Jurkat, Clone E6-1 (cell line): ENCODE data around the gene RNU1-2.
A peak's percentile ranks its signal among the peaks of the same experiment; 100 is the strongest.
"Not testable (repeated sequence)": the region's sequence is repeated elsewhere in the genome, so short reads cannot be mapped to it uniquely, and the experiment has no call there.

ENCODE experiments used
- DNase-seq: peaks from one replicate; pipeline ENCODE4 v3.0.0-alpha.2; 2011; ENCODE audit warnings: low read depth, low spot score
- H3K4me3 ChIP-seq: 2 replicates; pipeline ENCODE4 v1.5.1; 2011; ENCODE audit warnings: mild to moderate bottlenecking, low read length, control low read depth, moderate library complexity

RNU1-2 gene

DNA sequence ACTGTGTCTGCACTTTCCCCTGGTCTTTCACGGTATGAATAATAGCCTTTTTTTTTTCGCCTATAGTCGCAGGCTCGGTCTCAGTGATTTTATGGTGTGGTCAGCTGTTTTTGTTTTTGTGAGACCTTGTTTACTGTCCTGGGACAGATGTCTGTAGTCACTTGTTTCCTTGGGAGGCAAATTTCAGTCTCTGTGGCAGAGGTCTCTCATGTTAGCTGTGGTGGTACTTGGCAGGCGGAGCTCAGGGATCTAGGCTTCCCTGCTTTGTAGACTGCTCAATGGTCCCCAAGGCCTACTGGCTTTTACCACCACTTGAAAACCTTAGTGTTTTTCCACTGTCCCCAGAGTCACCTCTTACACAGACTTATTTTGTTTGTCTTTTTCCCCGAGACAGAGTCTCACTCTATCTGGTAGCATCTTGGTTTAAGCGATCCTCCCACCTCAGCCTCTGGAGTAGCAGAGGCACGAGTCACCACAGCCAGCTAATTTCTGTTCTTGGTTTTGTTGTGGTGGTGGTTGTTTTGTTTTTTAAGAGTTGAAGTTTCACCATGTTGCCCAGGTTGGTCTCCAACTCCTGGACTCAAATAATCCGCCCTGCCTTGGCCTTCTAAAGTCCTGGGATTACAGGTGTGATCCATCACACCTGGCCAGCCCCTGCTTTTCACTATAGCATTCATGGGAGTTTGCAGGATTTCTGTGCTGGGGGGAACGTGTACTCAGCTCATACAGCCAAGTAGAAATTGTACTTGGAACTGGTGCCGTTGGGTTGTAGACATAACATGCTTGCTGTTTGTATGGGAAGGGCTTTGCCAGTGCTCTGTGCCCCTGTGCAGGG lies 10.3 kb downstream of the RNU1-2 start:
- peak overlapping the region; percentile 1; the same call in 1 of the 2 replicates for H3K4me3 ChIP-seq
- no peak for DNase-seq

DNA sequence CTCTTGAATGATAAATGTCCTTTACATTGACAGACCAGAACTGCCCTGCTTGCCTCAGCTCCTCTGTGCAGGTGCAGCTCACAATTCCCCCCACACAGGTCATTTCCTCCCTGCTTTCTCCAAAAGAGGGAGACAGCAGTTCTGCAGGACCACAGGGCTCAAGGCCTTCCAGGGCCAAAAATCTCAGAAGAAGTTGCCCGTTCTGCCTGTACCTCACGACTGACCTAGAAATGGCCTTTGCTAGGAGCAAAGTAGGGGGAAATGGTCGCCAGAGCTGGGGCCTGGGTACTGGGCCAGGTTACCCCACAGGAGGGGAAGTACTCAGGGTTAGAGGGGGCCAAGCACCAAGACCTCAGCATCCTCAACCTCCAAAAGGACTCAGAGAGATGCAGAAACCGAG lies 11.1 kb downstream of the RNU1-2 start:
- no peak overlapping the region for H3K4me3 ChIP-seq
- DNase-seq, result no peak

DNA sequence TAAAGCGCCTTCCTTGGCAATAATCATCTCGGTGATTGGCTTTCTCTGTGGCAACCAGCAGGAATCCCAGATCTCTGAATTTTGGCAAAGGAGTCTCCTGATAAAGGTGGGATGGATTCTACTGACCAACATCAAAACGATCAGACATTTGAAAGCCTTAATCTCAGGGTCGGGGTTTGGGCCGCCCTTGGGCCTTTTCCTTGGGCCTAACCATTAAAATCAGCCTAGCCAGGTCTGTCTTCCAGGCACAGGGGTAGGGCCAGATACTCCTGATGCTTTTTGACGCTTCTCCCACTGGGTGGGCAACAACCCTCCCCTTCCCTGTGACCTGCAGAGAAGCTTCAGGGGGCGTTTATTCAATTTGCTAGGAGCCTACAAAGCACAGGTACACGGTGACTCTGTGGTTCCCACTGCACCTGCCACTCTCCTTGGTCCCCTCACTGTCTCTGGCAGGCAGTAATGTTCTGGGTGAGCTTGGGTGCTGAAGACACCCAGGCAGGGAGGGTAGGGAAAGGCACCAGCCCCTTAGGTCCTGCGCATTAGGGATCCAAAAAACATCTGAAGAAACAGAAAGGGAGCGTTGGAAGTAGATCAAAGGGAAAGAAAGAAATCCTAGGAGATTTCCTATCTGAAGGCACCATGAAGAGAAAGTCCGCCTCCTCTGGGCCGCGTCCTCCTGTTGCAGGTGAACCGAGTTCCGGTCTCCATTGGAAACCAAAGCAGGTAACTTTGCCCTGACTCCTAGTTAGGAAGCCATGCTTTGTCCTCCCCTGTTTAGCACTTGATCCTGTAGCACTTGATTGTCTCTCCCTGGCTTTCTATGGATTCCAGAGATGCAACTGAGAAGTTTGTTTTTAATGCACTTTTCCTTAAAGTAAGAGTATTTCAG lies 12.3 kb downstream of the RNU1-2 start:
- no peak for DNase-seq
- no peak overlapping the region for H3K4me3 ChIP-seq

DNA sequence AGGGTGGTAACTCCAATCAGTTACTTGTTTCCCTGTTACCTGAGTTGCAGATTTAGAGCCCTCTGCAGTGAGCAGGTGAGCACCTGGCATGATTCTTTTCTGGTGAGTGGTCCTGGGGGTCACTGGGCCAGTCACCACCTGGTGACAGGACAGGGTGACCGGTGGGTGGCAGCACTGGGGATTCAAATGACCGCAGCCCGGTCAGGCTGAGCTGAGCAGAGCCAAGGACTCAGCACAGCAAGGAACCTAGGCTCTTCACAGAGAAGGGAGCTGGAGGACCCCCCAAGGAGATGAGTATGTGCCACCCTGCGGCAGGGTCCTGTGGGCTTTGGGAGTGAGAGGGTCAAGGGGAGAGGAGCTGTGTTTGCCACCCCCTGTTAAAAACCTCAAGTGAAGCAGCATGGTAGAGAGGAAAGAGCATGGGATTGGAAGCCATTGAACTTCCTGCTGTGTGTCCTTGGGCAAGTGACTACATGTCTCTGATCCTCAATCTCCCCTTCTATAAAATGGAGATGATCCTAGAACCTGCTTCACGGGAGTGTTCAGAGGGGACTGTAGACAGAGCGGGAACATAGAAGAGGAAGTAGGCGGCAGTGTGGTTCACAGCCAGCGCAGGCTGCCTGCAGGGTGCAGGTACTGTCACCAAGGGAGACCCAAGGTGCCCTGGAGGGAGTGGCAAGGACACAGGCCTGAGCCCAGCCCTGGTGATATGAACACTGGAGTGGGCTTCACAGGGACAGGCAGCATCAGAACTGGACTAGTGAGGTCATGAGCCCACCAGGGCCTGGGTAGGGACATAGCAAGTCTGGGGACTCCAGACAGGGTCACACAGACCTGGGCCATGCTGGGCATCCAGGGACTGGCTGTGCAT lies 16.3 kb downstream of the RNU1-2 start:
- DNase-seq, H3K4me3 ChIP-seq: not testable (repeated sequence)

DNA sequence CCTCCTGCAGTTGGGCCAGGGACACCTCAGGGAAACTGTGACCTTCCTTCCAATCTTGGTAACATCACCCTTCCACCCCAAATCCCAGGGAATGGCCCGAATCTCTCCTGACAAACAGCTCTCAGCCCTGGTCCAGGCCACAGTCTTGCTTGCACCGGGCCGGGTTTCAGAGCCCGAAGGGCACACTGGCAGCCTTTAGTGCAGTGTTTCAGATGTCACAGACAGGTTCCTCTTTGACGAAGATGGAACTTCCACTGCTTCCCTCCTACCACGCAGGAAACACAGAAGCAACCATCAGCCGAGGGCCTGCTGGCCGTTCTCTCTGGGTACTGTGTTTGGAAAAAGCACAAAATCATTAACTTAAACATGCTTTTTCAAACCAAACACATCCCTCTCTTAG lies 17.0 kb downstream of the RNU1-2 start:
- DNase-seq, H3K4me3 ChIP-seq: not testable (repeated sequence)

DNA sequence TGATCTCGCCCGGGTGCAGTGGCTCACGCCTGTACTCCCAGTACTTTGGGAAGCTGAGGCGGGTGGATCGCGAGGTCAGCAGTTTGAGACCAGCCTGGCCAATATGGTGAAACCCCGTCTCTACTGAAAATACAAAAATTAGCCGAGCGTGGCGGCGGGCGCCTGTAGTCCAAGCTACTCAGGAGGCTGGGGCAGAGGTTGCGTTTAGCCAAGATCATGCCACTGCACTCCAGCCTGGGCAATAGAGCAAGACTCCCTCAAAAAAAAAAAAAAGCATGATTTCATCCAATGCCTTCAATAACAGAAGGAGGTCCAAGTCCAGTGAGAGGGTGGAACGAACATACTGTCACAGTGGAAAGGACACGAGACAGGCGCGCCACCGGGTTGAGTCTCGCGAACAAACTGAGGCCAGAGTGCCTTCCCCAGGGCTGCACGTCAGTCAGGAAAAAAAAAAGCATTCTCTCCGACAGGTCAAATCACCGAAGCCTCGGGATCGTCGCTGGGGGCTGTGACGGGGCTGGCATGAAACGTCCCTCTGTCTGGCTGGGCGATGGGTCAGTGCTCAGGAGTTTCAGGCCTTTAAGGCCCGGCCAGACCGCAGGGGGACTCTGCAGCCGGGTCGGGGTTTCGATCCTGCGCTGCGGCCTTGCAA lies 17.5 kb downstream of the RNU1-2 start:
- no peak for DNase-seq
- H3K4me3 ChIP-seq, result peak overlapping the region; percentile 66

DNA sequence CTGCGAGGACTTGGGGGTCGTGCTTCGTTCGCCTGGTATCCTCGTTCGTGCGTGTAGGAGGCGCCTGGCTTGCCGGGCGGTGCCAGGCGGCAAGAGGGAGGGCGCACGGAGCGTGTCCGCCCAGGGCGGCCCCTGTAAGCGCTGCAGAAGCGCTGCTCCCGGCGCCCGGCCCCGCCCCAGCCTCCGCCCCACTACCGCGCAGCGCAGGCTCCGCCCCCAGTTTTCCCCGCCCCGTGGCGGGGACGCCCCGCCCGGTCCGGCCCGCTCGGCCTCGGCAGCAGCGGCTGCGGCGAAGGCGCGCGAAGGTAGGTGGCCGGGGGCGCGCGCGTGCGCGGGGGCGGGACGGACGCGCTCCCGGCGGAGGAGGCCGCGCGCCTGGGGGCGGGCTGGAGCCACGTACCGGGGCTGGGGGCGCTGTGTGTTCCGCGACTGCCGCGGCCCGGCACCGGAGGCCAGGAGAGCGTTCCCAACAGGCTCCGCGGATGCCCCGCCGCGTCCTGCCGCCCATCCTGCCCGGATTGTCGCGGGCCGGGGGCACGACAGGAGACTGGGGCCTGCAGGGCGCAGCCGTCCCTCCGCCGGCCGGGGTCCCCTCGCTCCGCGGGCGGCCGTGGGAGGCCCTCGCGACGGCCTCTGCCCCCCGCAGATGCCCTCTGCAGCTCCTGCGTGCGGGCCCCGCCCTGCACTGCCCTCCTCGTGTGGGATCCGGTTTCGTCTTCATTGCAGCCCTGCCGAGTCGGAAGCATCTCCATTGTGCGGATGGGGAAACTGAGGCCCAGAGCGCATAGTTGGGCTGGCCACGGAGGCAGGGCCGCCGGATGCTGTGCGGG lies 18.3 kb downstream of the RNU1-2 start:
- DNase-seq, result peak; percentile 92
- peak overlapping the region; percentile 66 for H3K4me3 ChIP-seq

DNA sequence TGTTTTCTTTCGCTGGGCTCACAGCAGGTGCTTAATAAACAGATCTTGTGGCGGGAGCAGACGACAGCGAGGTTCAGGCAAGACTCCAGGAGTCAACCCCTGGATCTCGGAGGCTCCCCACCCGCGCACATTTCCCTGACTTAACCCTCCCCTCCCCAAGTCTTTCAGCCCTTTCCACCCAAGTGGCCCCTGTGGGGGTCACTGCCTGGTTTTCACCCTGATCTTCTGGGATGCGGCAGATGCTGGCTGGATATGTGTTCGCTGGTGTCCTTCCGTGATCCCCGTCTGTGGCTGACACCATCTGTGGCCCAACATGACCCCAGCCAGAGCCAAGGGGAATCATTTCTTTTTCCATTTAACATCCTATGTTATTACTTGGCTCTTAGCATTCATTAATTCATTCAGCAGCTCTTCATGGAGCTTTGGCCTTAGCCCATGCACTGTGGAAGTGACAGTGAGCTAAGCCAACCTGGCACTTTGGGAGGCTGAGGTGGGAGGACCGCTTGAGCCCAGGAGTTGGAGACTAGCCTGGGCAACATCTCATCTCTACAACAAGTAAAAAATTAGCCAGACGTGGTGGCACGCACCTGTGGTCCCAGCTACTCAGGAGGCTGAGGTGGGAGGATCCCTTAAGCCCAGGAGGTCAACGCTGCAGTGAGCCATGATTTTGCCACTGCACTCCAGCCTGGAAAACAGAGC lies 19.3 kb downstream of the RNU1-2 start:
- H3K4me3 ChIP-seq, DNase-seq: not testable (repeated sequence)

DNA sequence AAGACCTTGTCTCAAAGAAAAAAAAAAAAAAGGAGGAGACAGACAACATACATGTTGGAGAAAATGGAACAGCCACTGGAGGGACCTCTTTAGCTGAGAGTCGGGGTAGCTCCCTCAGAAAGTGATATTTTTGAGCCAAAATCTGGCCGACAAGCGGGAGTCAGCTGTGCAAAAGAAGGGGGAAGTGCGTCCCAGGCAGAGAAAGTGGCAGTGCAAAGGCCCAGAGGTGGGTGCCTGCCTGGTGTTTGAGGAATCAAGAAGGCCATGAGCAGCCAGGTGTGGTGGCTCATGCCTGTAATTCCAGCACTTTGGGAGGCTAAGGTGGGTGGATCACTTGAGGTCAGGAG lies 19.8 kb downstream of the RNU1-2 start:
- no peak for DNase-seq
- no peak overlapping the region for H3K4me3 ChIP-seq

DNA sequence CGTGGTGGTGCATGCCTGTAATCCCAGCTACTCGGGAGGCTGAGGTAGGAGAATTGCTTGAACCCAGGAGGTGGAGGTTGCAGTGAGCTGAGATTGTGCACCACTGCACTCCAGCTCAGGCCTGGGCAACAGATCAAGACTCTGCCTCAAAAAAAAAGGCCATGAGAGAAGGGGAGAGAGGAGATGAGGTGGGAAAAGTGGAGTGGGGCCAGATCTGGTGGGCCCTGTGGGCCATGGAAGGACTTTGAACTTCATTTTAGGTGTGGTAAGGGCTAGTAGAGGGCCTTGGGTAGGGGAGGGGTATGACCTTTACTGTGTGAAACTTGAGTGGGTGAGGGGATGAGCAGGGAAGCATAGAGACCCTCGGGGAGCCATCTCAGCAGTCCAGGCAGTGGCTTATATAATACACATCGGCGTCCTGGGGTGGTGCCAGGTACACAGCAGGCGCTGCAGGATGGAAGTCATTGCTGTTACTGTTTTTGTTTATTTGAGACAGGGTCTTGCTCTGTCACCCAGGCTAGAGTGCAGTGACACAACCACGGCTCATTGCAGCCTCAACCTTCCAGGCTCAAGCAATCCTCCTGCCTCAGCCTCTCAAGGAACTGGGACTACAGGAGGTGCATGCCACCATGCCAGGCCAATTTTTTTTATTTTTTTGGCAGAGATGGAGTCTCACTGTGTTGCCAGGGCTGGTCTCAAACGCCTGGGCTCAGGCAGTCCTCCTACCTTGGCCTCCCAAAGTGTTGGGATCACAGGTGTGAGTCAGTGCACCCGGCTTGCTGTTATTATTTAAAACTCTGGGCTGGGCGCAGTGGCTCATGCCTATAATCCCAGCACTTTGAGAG lies 20.5 kb downstream of the RNU1-2 start:
- DNase-seq, H3K4me3 ChIP-seq: not testable (repeated sequence)

DNA sequence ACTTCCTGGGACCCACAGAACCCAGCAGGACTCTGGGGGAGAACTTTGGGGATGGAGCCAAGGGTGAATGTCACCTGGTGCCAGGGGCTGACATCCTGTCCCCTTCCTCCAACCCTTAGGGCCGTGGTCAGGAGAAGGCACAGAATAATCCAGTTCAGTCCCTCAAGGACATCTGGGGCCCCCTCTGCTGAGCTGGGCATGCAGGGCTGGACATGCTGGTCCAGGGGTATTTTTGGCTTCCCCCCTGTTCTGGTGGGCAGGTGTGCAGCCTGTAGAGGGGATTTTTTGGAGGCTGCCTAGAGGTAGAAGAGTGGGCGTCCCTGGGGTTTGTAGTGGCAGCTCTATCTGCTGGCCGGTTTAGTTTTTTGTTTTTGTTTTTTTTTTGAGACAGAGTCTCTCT lies 22.6 kb downstream of the RNU1-2 start:
- DNase-seq, result no peak
- H3K4me3 ChIP-seq, result no peak overlapping the region

DNA sequence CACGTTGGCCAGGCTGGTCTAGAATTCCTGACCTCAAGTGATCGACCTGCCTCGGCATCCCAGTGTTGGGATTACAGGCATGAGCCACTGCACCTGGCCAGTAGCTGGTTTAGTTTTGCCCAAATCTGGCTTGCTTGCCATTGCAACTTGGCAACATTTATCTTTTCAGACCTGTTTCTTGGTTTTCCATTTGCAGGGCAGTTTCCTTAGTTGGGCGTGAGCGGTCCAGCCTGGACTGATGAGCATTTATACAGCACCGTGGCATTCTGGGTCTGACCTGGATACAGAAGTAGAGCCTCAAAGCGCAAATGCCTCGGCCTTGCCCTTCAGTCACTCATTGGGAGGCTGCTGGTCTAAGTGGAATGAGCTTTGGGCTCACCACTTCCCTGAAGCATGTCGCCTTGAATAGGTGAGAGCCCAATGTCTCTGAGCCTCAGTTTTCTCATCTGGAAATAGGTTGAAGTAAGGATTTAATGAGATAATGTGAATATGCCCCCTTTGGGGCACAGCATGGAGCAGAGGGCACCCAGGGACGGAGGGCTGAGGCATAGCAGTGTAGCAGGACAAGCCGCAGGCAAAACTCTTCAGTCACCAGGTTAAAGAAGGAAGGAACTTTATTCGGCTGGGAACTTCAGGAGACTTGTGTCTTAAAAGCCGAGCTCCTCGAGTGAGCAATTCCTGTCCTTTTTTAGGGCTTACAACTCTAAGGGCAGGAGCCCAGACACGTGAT lies 23.3 kb downstream of the RNU1-2 start:
- H3K4me3 ChIP-seq, DNase-seq: not testable (repeated sequence)

DNA sequence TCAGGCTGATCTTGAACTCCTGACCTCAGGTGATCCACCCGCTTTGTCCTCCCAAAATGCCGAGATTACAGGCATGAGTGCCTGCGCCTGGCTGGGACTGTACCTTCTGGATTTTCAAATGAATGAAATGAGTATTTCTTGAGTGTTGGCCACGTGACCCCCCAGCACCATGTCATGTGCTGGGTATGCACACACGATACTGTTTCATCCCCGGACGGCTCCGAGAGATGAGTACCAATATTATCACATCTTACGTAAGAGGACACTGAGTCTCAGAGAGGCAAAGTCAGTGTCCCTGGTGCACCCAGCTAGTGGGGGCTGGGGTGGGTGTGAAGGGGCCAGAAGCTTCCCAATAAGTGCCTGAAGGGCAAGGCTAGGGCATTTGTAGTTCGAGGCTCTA lies 25.2 kb downstream of the RNU1-2 start:
- no peak for DNase-seq
- H3K4me3 ChIP-seq, result no peak overlapping the region

DNA sequence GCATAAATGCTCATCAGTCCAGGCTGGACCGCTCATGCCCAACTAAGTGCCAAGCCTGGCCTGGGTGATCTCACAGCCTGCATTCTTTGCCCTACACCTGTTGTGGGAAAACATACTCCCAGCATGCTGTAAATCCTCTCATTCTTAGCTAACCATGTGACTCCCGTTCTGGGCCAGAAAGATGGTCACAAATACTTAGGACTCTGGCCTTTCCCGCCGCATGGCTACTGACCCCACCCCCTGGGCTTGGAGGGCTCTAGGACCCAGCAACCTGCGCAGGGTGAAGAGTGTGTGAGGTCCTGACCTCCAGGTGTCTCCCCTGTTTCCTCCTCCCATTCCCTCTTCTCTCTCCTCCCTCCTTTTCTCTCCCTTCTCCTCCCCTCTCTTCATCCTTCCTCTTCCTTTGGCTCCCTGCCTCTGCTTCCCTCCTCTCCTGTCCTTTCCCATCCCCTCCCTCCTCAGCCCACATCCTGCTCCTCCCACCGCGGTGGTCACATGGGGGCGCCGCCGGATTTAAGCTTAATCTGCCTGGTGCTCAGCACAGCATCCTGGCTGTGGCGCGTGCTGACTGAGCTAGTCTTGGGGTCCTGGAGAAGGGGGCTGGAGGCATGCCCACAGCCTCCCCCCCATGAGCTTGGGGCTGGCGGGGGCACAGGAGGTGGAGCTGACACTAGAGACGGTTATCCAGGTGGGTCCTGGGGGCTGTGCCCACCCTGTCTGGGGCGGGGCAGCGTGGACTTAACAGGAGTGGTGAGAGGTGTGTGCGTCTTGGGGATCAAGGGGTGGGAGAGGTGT lies 25.8 kb downstream of the RNU1-2 start, which contains the start of gene CROCC:
CROCC (plus strand) TSS at position 541 of the 795 bp plus-strand sequence; CDS start at position 629, 88 bp downstream.
- peak; percentile 85 for DNase-seq
- peak within 1 kb of the TSS; percentile 63 for H3K4me3 ChIP-seq

DNA sequence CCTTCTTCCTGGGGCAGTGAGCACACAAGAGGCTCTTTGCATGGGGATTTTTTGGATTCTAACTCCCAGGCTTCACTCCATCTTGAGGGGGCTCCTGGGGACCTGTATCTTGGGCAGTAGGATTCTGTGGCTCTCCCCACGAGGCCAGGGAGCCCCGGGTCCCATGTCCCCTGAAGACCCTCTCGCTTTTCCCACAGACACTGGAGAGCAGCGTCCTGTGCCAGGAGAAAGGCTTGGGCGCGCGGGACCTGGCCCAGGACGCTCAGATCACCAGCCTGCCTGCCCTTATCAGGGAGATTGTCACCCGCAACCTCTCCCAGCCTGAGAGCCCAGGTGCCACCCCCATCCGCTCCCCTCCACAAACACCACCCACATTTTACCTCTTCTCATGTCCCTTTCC lies 26.7 kb downstream of the RNU1-2 start:
- peak overlapping the region; percentile 63 for H3K4me3 ChIP-seq
- DNase-seq, result no peak
